Body of pancreas (tissue), 4 donors: ENCODE measurements around the gene ZBTB16.

Experiments
- CTCF ChIP-seq, 7 experiments: fragments of 450-650 bp in 4 of 7; fragments of 200-600 bp in 3 of 7; sonication (generic) in 3 of 7; IDR thresholded peaks; one replicate each; pipeline ENCODE4 v1.5.1; 2016 to 2019; ENCODE audit warnings: antibody characterized with exemption in 7 of 7
- POLR2A ChIP-seq, 3 donors: fragments of 450-650 bp; IDR thresholded peaks; one replicate each; pipeline ENCODE4 v1.6.1; 2016; ENCODE audit warnings: antibody characterized with exemption in 3 of 3, mild to moderate bottlenecking in 2 of 3

- TF ChIP-seq CTCF (IDR thresholded peaks at IDR 0.05), result no peak
- TF ChIP-seq POLR2A (IDR thresholded peaks at IDR 0.05), result no peak
These were observed 2.4 kb upstream of the ZBTB16 start for GRCh38 chr11:114057147-114057546.
